HepG2 (cell line): Measurements from ENCODE around the gene PTRHD1. TPM values are rescaled to one million over a fixed set of nuclear protein-coding genes. Genes with fewer than 3 reads are reported as not detected.

Source experiments
- ARNT ChIP-seq: fragments of 450-650 bp; IDR thresholded peaks from 2 replicates; pipeline ENCODE4 v1.6.1; 2017
- CBFB ChIP-seq: sonication (generic); formaldehyde crosslinking; IDR thresholded peaks from 2 replicates; pipeline ENCODE4 v1.4.0; 2020; ENCODE audit warnings: missing genetic modification reagents
- CREM ChIP-seq, 2 experiments: sonication (generic) in 1 of 2; formaldehyde crosslinking in 1 of 2; IDR thresholded peaks; 2 replicates each; pipeline versions ENCODE4 v1.4.0 to v1.6.1; 2016 to 2020; ENCODE audit warnings: antibody characterized with exemption in 1 of 2, mild to moderate bottlenecking in 1 of 2, missing genetic modification reagents in 1 of 2
- IRF2 ChIP-seq: IDR thresholded peaks from 2 replicates; pipeline ENCODE4 v1.6.1; 2018; ENCODE audit warnings: missing genetic modification reagents, missing compliant biosample characterization
- KLF16 ChIP-seq, 2 experiments: sonication (generic) in 1 of 2; formaldehyde crosslinking in 1 of 2; IDR thresholded peaks; 2 replicates each; pipeline versions ENCODE4 v1.6.1 to v1.8.0; 2016 to 2023; ENCODE audit warnings: missing genetic modification reagents in 2 of 2, missing compliant biosample characterization in 1 of 2
- MXI1 ChIP-seq: IDR thresholded peaks from 3 replicates; pipeline ENCODE4 v1.6.1; 2012; ENCODE audit warnings: low read depth, low read length, inconsistent platforms, borderline replicate concordance
- NAIF1 ChIP-seq: sonication (generic); formaldehyde crosslinking; IDR thresholded peaks from 2 replicates; pipeline ENCODE4 v1.5.0; 2020; ENCODE audit warnings: mild to moderate bottlenecking, missing genetic modification reagents, borderline replicate concordance
- PRMT3 ChIP-seq: sonication (generic); formaldehyde crosslinking; IDR thresholded peaks from 2 replicates; pipeline ENCODE4 v1.8.1; 2022; ENCODE audit warnings: low read depth, mild to moderate bottlenecking, moderate library complexity, missing genetic modification reagents, borderline replicate concordance
- RARA ChIP-seq: IDR thresholded peaks from 2 replicates; pipeline ENCODE4 v1.6.1; 2016; ENCODE audit warnings: missing genetic modification reagents, missing compliant biosample characterization
- SIX4 ChIP-seq: sonication (generic); formaldehyde crosslinking; IDR thresholded peaks from 2 replicates; pipeline ENCODE4 v1.4.0; 2020; ENCODE audit warnings: missing genetic modification reagents
- SMAD9 ChIP-seq: sonication (generic); formaldehyde crosslinking; IDR thresholded peaks from 2 replicates; pipeline ENCODE4 v1.5.1; 2020; ENCODE audit warnings: mild to moderate bottlenecking, missing genetic modification reagents
- SP5 ChIP-seq: IDR thresholded peaks from 2 replicates; pipeline ENCODE4 v1.6.1; 2016; ENCODE audit warnings: low read depth, borderline replicate concordance
- ZBTB7A ChIP-seq: sonication (generic); formaldehyde crosslinking; IDR thresholded peaks from 2 replicates; pipeline ENCODE4 v1.8.0; 2022; ENCODE audit warnings: mild to moderate bottlenecking, missing genetic modification reagents
- ZNF17 ChIP-seq: sonication (generic); formaldehyde crosslinking; IDR thresholded peaks from 2 replicates; pipeline ENCODE4 v1.5.0; 2020; ENCODE audit warnings: mild to moderate bottlenecking, missing genetic modification reagents
- ZNF3 ChIP-seq: IDR thresholded peaks from 2 replicates; pipeline ENCODE4 v1.7.0; 2017; ENCODE audit warnings: inconsistent platforms
- ZNF317 ChIP-seq: sonication (generic); formaldehyde crosslinking; IDR thresholded peaks from 2 replicates; pipeline ENCODE4 v1.5.0; 2020; ENCODE audit warnings: mild to moderate bottlenecking, missing genetic modification reagents
- ZNF552 ChIP-seq: sonication (generic); formaldehyde crosslinking; IDR thresholded peaks from 2 replicates; pipeline ENCODE4 v1.9.0; 2022; ENCODE audit warnings: missing genetic modification reagents, mild to moderate bottlenecking, borderline replicate concordance
- ZNF619 ChIP-seq: sonication (generic); formaldehyde crosslinking; IDR thresholded peaks from 2 replicates; pipeline ENCODE4 v1.4.0; 2020; ENCODE audit warnings: mild to moderate bottlenecking, missing genetic modification reagents
- polyA plus RNA-seq, 8 experiments: library from polyadenylated mRNA; depleted of rRNA in 3 of 8; stranded (reverse) in 7 of 8; unstranded in 1 of 8; fragments of >200 nt; fragmentation: Illumina TruSeq in 4 of 8; extraction: Trizol in 4 of 8; gene quantifications; 2 replicates each; pipeline versions ENCODE4 v1.2.1 to v1.2.3, GENCODE V29; 2011 to 2016; ENCODE audit warnings: low read depth in 4 of 8, missing spikeins in 1 of 8, mixed read lengths in 1 of 8; ENCODE audit not compliant: insufficient read depth in 1 of 8
- total RNA-seq, 5 experiments: library from RNA; depleted of rRNA; stranded (reverse); fragments of >200 nt; fragmentation: Illumina TruSeq; extraction: Trizol; gene quantifications; 2 replicates each; pipeline ENCODE4 v1.2.3, GENCODE V29; 2016; ENCODE audit warnings: low read depth in 1 of 5
- TF ChIP-seq, protein P1 (sequence below): sonication (generic); formaldehyde crosslinking; IDR thresholded peaks from 2 replicates; pipeline ENCODE4 v1.4.0; 2020; ENCODE audit warnings: missing genetic modification reagents
- TF ChIP-seq, protein P2 (sequence below): sonication (generic); formaldehyde crosslinking; IDR thresholded peaks from 2 replicates; pipeline ENCODE4 v1.4.0; 2020; ENCODE audit warnings: missing genetic modification reagents
- TF ChIP-seq, protein P3 (sequence below): sonication (generic); formaldehyde crosslinking; IDR thresholded peaks from 2 replicates; pipeline ENCODE4 v1.4.0; 2020; ENCODE audit warnings: missing genetic modification reagents
- TF ChIP-seq, protein P4 (sequence below): sonication (generic); formaldehyde crosslinking; conservative IDR thresholded peaks from 2 replicates; pipeline ENCODE4 v1.4.0; 2020; ENCODE audit warnings: missing genetic modification reagents
- TF ChIP-seq, protein P5 (sequence below): conservative IDR thresholded peaks from 2 replicates; pipeline ENCODE4 v1.6.1; 2018; ENCODE audit warnings: missing genetic modification reagents

Gene PTRHD1
- total and polyA plus RNA-seq, 2 of the 13 experiments (the other 11 are each of a cell fraction or from before 2014, with no cell fraction given): 72.6 to 90.8 TPM

DNA sequence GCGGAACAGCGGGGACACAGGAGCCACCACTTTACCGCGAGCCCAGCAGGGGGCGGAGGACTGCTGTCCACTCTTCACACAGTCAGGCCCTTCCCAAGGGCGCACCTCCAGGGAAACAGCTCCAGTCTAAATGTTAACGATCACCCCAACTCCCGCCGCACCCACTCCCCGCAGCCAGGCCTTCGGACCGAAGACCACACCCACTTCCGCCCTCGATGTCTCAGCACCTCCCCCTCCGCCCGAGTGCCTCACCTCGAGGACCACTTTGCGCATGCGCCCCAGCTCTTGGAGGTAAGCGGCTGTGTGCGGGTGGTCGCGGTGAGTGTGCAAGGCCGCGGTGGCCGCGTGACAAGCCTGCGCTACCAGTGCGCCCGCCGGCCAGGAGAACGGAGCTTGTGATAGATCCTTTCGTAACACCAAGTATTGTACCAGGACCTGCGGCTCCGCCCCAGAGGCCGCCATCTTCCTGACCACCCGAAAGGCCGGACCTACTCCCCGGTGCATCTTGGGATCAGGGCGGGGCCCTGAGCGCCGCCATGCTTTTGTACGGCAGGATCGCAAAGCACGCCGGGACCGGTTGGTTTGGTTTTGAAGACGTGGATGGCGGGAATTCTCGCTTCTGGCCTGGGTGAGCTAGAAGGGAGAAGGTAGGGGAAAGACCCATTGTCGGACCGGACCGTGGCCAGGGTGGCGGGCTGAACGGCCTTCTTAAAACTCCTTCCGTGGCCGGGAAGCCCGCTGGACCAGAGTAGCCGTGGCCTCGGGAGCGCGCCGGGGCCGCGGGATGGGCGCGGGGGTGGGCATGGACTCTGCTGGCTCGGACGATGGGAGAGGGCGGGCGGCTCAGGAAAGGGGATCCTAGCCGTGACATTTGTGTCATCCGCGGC, at the start of gene PTRHD1, which contains the start of gene CENPO (continued):
- TF ChIP-seq CREM (IDR thresholded peaks at IDR 0.05) (peak; percentile 86), CREM (CRISPR knock-in tag; IDR thresholded peaks at IDR 0.05) (no peak), CBFB (peak; percentile 88), ZNF317 (CRISPR knock-in tag) (peak; percentile 65), ZNF17 (CRISPR knock-in tag) (no peak), SMAD9 (CRISPR knock-in tag) (no peak), SIX4 (CRISPR knock-in tag) (peak; percentile 41; the same call in 1 of the 2 replicates), ZNF619 (peak; percentile 98), SP5 (CRISPR knock-in tag) (peak; percentile 91), ARNT (no peak), PRMT3 (CRISPR knock-in tag) (peak; percentile 34; the same call in 1 of the 2 replicates), MXI1 (peak; percentile 90), KLF16 (CRISPR knock-in tag; IDR thresholded peaks at IDR 0.05) (peak in 1 of 2 experiments; percentile 98; a peak in 2 of 4 replicates), IRF2 (CRISPR knock-in tag) (peak; percentile 79), ZBTB7A (CRISPR knock-in tag) (no peak; the same call in none of the 2 replicates), ZNF552 (CRISPR knock-in tag) (no peak), NAIF1 (CRISPR knock-in tag) (peak; percentile 77; the same call in 1 of the 2 replicates), ZNF3 (CRISPR knock-in tag) (no peak), RARA (CRISPR knock-in tag) (no peak)
- TF ChIP-seq, protein P1, sequence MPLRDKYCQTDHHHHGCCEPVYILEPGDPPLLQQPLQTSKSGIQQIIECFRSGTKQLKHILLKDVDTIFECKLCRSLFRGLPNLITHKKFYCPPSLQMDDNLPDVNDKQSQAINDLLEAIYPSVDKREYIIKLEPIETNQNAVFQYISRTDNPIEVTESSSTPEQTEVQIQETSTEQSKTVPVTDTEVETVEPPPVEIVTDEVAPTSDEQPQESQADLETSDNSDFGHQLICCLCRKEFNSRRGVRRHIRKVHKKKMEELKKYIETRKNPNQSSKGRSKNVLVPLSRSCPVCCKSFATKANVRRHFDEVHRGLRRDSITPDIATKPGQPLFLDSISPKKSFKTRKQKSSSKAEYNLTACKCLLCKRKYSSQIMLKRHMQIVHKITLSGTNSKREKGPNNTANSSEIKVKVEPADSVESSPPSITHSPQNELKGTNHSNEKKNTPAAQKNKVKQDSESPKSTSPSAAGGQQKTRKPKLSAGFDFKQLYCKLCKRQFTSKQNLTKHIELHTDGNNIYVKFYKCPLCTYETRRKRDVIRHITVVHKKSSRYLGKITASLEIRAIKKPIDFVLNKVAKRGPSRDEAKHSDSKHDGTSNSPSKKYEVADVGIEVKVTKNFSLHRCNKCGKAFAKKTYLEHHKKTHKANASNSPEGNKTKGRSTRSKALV (CRISPR knock-in tag): peak; percentile 40; the same call in 1 of the 2 replicates
- TF ChIP-seq, protein P2, sequence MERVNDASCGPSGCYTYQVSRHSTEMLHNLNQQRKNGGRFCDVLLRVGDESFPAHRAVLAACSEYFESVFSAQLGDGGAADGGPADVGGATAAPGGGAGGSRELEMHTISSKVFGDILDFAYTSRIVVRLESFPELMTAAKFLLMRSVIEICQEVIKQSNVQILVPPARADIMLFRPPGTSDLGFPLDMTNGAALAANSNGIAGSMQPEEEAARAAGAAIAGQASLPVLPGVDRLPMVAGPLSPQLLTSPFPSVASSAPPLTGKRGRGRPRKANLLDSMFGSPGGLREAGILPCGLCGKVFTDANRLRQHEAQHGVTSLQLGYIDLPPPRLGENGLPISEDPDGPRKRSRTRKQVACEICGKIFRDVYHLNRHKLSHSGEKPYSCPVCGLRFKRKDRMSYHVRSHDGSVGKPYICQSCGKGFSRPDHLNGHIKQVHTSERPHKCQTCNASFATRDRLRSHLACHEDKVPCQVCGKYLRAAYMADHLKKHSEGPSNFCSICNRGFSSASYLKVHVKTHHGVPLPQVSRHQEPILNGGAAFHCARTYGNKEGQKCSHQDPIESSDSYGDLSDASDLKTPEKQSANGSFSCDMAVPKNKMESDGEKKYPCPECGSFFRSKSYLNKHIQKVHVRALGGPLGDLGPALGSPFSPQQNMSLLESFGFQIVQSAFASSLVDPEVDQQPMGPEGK (CRISPR knock-in tag): peak; percentile 77
- TF ChIP-seq, protein P3, sequence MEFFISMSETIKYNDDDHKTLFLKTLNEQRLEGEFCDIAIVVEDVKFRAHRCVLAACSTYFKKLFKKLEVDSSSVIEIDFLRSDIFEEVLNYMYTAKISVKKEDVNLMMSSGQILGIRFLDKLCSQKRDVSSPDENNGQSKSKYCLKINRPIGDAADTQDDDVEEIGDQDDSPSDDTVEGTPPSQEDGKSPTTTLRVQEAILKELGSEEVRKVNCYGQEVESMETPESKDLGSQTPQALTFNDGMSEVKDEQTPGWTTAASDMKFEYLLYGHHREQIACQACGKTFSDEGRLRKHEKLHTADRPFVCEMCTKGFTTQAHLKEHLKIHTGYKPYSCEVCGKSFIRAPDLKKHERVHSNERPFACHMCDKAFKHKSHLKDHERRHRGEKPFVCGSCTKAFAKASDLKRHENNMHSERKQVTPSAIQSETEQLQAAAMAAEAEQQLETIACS (CRISPR knock-in tag): peak; percentile 78
- TF ChIP-seq, protein P4, sequence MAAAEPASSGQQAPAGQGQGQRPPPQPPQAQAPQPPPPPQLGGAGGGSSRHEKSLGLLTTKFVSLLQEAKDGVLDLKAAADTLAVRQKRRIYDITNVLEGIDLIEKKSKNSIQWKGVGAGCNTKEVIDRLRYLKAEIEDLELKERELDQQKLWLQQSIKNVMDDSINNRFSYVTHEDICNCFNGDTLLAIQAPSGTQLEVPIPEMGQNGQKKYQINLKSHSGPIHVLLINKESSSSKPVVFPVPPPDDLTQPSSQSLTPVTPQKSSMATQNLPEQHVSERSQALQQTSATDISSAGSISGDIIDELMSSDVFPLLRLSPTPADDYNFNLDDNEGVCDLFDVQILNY (CRISPR knock-in tag): peak; percentile 99
- TF ChIP-seq, protein P5, sequence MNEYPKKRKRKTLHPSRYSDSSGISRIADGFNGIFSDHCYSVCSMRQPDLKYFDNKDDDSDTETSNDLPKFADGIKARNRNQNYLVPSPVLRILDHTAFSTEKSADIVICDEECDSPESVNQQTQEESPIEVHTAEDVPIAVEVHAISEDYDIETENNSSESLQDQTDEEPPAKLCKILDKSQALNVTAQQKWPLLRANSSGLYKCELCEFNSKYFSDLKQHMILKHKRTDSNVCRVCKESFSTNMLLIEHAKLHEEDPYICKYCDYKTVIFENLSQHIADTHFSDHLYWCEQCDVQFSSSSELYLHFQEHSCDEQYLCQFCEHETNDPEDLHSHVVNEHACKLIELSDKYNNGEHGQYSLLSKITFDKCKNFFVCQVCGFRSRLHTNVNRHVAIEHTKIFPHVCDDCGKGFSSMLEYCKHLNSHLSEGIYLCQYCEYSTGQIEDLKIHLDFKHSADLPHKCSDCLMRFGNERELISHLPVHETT (CRISPR knock-in tag): peak; percentile 90
